IMR-90 (cell line): Measurements from ENCODE around the gene DVL2. TPM values are rescaled to one million over a fixed set of nuclear protein-coding genes. Genes with fewer than 3 reads are reported as not detected.
A peak's percentile ranks its signal among the peaks of the same experiment; 100 is the strongest.

Experiments
- ATAC-seq: fragments of 200-7000 bp; cut with Tn5 transposase; 2 replicates; pipeline ENCODE4 v1.9.1; 2020; ENCODE audit warnings: low read depth, mild to moderate bottlenecking, moderate library complexity
- BruUV-seq: library from RNA; stranded (reverse); fragments of 400-500 nt; replicated peaks from 2 replicates; lab custom pipeline; 2021; lab: Mats Ljungman, UMichigan
- CTCF ChIA-PET: fragments of 300-600 bp; formaldehyde crosslinking; extraction: SDS; loops from one replicate; lab custom pipeline; 2021; ENCODE audit warnings: antibody characterized with exemption; lab: Yijun Ruan, JAX
- POLR2A ChIA-PET: fragments of 300-600 bp; sonication (Branson Sonifier 250); formaldehyde crosslinking; loops from one replicate; lab custom pipeline; 2022; ENCODE audit warnings: antibody characterized with exemption; ENCODE audit not compliant: unreplicated experiment; lab: Charles Lee
- DNase-seq: peaks from one replicate; pipeline ENCODE4 v3.0.0; 2013
- H2AFZ ChIP-seq: replicated peaks from 2 replicates; pipeline ENCODE3; 2013; ENCODE audit warnings: low read length, mild to moderate bottlenecking; ENCODE audit not compliant: poor library complexity
- H2AK5ac ChIP-seq: 2 replicates; pipeline ENCODE4 v1.6.1; 2013; ENCODE audit warnings: low read depth, low read length, inconsistent platforms
- H2AK9ac ChIP-seq: replicated peaks from 2 replicates; pipeline ENCODE3; 2013; ENCODE audit warnings: mild to moderate bottlenecking, low read depth, low read length, moderate library complexity; ENCODE audit not compliant: poor library complexity
- H2BK120ac ChIP-seq: 2 replicates; pipeline ENCODE4 v1.6.1; 2013; ENCODE audit warnings: low read depth, low read length, inconsistent platforms
- H2BK15ac ChIP-seq: 3 replicates; pipeline ENCODE4 v1.6.1; 2013; ENCODE audit warnings: low read depth, low read length, inconsistent platforms
- H2BK20ac ChIP-seq: 2 replicates; pipeline ENCODE4 v1.6.1; 2013; ENCODE audit warnings: low read depth, mild to moderate bottlenecking, inconsistent platforms, low read length, moderate library complexity
- H2BK5ac ChIP-seq: 2 replicates; pipeline ENCODE4 v1.6.1; 2013; ENCODE audit warnings: mild to moderate bottlenecking, low read depth, low read length, inconsistent platforms; ENCODE audit not compliant: poor library complexity, severe bottlenecking
- H3K14ac ChIP-seq: replicated peaks from 2 replicates; pipeline ENCODE4 v1.6.1; 2013; ENCODE audit warnings: low read depth, low read length, inconsistent platforms
- H3K18ac ChIP-seq: 2 replicates; pipeline ENCODE4 v1.6.1; 2013; ENCODE audit warnings: low read depth, low read length, control low read depth
- H3K23ac ChIP-seq: 2 replicates; pipeline ENCODE4 v1.6.1; 2013; ENCODE audit warnings: low read depth, low read length, inconsistent platforms
- H3K27ac ChIP-seq: 2 replicates; pipeline ENCODE4 v1.5.1; 2013; ENCODE audit warnings: mild to moderate bottlenecking, control low read depth, low read length; ENCODE audit not compliant: insufficient read depth
- H3K27me3 ChIP-seq: 2 replicates; pipeline ENCODE4 v1.6.1; 2013; ENCODE audit warnings: low read length; ENCODE audit not compliant: control insufficient read depth, insufficient read depth
- H3K36me3 ChIP-seq: 2 replicates; pipeline ENCODE4 v1.6.1; 2013; ENCODE audit warnings: low read length, mixed read lengths; ENCODE audit not compliant: control insufficient read depth, insufficient read depth
- H3K4ac ChIP-seq: 2 replicates; pipeline ENCODE4 v1.6.1; 2013; ENCODE audit warnings: low read depth, low read length, inconsistent platforms
- H3K4me1 ChIP-seq: 2 replicates; pipeline ENCODE4 v1.6.1; 2013; ENCODE audit warnings: low read length, mixed read lengths; ENCODE audit not compliant: control insufficient read depth, insufficient read depth
- H3K4me2 ChIP-seq: 2 replicates; pipeline ENCODE4 v1.6.1; 2013; ENCODE audit warnings: low read depth, mild to moderate bottlenecking, control low read depth, low read length, moderate library complexity
- H3K4me3 ChIP-seq: 2 replicates; pipeline ENCODE4 v1.5.1; 2013; ENCODE audit warnings: low read depth, mild to moderate bottlenecking, control low read depth, low read length, moderate library complexity; ENCODE audit not compliant: insufficient read depth
- H3K56ac ChIP-seq: 2 replicates; pipeline ENCODE4 v1.6.1; 2013; ENCODE audit warnings: low read length, inconsistent platforms; ENCODE audit not compliant: insufficient read depth; ENCODE audit errors: extremely low read depth
- H3K79me1 ChIP-seq, 2 experiments: 2 replicates each; pipeline ENCODE4 v1.6.1; 2013; ENCODE audit warnings: low read length in 2 of 2, inconsistent platforms in 1 of 2, low read depth in 1 of 2
- H3K9ac ChIP-seq: 2 replicates; pipeline ENCODE4 v1.6.1; 2013; ENCODE audit warnings: low read depth, low read length, control low read depth
- H3K9me1 ChIP-seq: 2 replicates; pipeline ENCODE4 v1.6.1; 2013; ENCODE audit warnings: low read length, inconsistent platforms; ENCODE audit not compliant: insufficient read depth
- H3K9me3 ChIP-seq: 2 replicates; pipeline ENCODE4 v1.6.1; 2013; ENCODE audit warnings: low read length; ENCODE audit not compliant: control insufficient read depth, insufficient read depth
- H4K20me1 ChIP-seq: 2 replicates; pipeline ENCODE4 v1.6.1; 2013; ENCODE audit warnings: low read length, inconsistent platforms; ENCODE audit not compliant: insufficient read depth
- H4K5ac ChIP-seq: 2 replicates; pipeline ENCODE4 v1.6.1; 2013; ENCODE audit warnings: mild to moderate bottlenecking, low read depth, low read length, control low read depth
- H4K8ac ChIP-seq, 2 experiments: 2 replicates each; pipeline ENCODE4 v1.6.1; 2013; ENCODE audit warnings: low read depth in 2 of 2, low read length in 2 of 2, control low read depth in 1 of 2, inconsistent platforms in 1 of 2
- H4K91ac ChIP-seq: 2 replicates; pipeline ENCODE4 v1.6.1; 2013; ENCODE audit warnings: low read depth, low read length, inconsistent platforms; ENCODE audit not compliant: insufficient read depth
- MXI1 ChIP-seq: IDR thresholded peaks from 2 replicates; pipeline ENCODE4 v1.6.1; 2012; ENCODE audit warnings: low read depth, mild to moderate bottlenecking, low read length, moderate library complexity, borderline replicate concordance
- RAD21 ChIP-seq: IDR thresholded peaks from 2 replicates; pipeline ENCODE4 v1.6.1; 2012; ENCODE audit warnings: low read length, improper control_type of control experiment
- WGBS, 2 experiments: methylation state at CpG; one replicate each; pipeline versions ENCODE4 v1.1.5 to v1.1.7; 2013; ENCODE audit warnings: missing lambda C conversion rate in 2 of 2; ENCODE audit not compliant: insufficient read length in 1 of 2; ENCODE audit errors: extremely low coverage in 2 of 2; 5-methylcytosine and 5-hydroxymethylcytosine counted together
- dilution Hi-C: fragments of 300-500 bp; cut with HindIII; formaldehyde crosslinking; loops from one replicate; pipeline ENCODE4 v1.14.3; 2018; ENCODE audit warnings: low sequenced_read_pairs; ENCODE audit not compliant: unreplicated experiment
- in situ Hi-C: fragments of 300-500 bp; cut with MboI; formaldehyde crosslinking; loops from 3 replicates; pipeline ENCODE4 v1.14.3; 2019; ENCODE audit warnings: low sequenced_read_pairs, inconsistent platforms, mixed read lengths
- intact Hi-C: fragments of 100-400 bp; cut with micrococcal nuclease; formaldehyde crosslinking; loops from 2 replicates; pipeline ENCODE4 v1.10.0; 2022
- polyA plus RNA-seq, 3 experiments: library from polyadenylated mRNA; depleted of rRNA; stranded (reverse); fragments of >200 nt; gene quantifications; 2 replicates each; pipeline ENCODE4 v1.2.3, GENCODE V29; 2012; ENCODE audit warnings: low replicate concordance in 1 of 3
- total RNA-seq: library from RNA; depleted of rRNA; stranded (reverse); fragments of >200 nt; gene quantifications from 2 replicates; pipeline ENCODE4 v1.2.3, GENCODE V29; 2012

DVL2 gene
- total and polyA plus RNA-seq, 2 of the 4 experiments (the other 2 are of a cell fraction), result 11.8 to 21.3 TPM

DNA sequence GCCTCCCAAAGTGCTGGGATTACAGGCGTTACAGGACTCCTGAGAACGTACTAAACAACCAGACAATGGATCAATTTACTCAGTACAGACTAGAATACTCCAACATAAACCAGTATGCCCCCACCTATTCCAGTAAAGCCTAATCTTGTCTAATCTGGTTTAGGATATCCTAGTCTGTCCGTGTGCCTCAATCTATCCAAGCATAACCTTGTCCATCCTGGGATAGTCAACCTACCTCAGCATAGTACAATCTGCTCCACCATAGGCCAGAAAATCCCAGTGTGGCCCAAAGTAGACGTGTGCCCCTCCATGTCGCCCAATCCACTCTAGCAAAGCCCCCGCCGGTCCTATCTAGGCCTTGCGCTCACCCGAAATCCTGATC lies 625 bp downstream of the DVL2 start:
- POLR2A ChIA-PET, result interaction anchor here (1.0 kb wide), 1 partner anchor 9 kb away, joined by 3 read pairs; no protein-coding TSS in a partner anchor
- peaks cover 53% of the 10 kb centered on the region for H4K20me1 ChIP-seq

More for the DNA sequence above, 625 bp downstream of the DVL2 start:
- Histone ChIP-seq H2BK15ac (no peak overlapping the region), H3K4me2 (peak overlapping the region; percentile 97), H3K27ac (peak overlapping the region; percentile 80), H4K8ac (peak overlapping the region; percentile 69 to 73), H3K23ac (peak overlapping the region; percentile 99), H2AK5ac (peak overlapping the region; percentile 96), H4K91ac (peak overlapping the region; percentile 43), H2BK120ac (peak overlapping the region; percentile 40; the same call in 1 of the 2 replicates), H2AK9ac (peak overlapping the region; percentile 99), H2BK20ac (no peak overlapping the region), H3K4me3 (peak overlapping the region; percentile 94), H2AFZ (peak overlapping the region; percentile 97), H4K5ac (peak overlapping the region; percentile 88), H3K56ac (peak overlapping the region; percentile 86), H3K18ac (peak overlapping the region; percentile 74), H3K9me3 (no peaks in the 10 kb centered on the region), H3K36me3 (peaks cover 42% of the 10 kb centered on the region), H3K4me1 (peaks cover 5% of the 10 kb centered on the region), H3K4ac (peak overlapping the region; percentile 98), H3K79me1 (peaks cover 15 to 81% of the 10 kb centered on the region in 2 experiments), H3K9me1 (peaks cover 9% of the 10 kb centered on the region), H3K9ac (peak overlapping the region; percentile 99), H3K14ac (peak overlapping the region; percentile 99), H3K27me3 (no peaks in the 10 kb centered on the region), H2BK5ac (peak overlapping the region; percentile 74)
- BruUV-seq, result no TSS peak
- CTCF ChIA-PET, result no interaction called here
- ATAC-seq (peak; percentile 9), DNase-seq (no peak)
- intact Hi-C loops, result loop anchor here (2.0 kb wide), 1 partner anchor 13 kb away; no protein-coding TSS in a partner anchor
- 0% methylated on average over 4 of the region's 9 CpGs; no CpG with 5 or more reads in 1 of the 2 experiments for WGBS, 2 experiments
- TF ChIP-seq MXI1 (0 out of 2 replicates have a peak, but pooled peaks have one; percentile 9), RAD21 (no peak)
- dilution Hi-C loops, result no loop called here
- in situ Hi-C loops, result loop anchor here (25.0 kb wide), 1 partner anchor 929 kb away; the partner anchor contains the start of genes PER1 and VAMP2
